HG02943 (cell line): Measurements from ENCODE around the gene LRRC1.

Source experiments
- ATAC-seq: cut with Tn5 transposase; IDR thresholded peaks from one replicate; pipeline ENCODE4 v1.9.1; 2021; ENCODE audit warnings: mild to moderate bottlenecking, low read depth, moderate library complexity; ENCODE audit not compliant: unreplicated experiment

The LRRC1 gene

DNA sequence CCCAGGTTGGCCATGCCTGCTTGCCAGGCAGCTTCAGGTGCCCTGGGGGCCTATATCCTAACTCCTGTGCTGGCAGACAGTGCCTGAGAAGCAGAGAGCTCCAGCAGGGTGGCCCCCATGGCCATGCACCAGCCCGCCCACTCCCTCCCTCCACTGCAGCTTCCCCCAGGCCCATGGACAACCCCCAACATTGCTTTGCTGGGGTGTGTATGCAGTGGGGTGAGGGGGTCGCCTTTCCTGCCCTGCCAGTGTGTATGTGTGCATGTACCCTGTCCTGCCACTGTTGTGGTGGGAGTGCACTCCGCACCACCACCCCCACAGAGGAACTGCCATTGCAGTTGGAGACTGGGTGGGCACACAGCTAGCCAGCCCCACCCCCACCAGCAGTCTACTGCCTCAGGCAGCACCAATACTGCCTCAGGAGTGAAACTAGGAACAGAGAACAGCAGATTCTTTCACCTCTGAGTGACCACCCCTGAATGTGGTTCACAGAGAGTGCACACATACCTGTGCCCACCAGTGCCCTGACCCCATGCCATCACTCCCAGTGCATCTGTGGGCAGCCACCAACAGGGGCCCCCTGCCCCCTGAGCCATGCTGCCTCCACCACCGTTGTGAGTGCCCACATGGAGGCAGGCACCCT, 151.1 kb downstream of the LRRC1 start:
- no peak for ATAC-seq

DNA sequence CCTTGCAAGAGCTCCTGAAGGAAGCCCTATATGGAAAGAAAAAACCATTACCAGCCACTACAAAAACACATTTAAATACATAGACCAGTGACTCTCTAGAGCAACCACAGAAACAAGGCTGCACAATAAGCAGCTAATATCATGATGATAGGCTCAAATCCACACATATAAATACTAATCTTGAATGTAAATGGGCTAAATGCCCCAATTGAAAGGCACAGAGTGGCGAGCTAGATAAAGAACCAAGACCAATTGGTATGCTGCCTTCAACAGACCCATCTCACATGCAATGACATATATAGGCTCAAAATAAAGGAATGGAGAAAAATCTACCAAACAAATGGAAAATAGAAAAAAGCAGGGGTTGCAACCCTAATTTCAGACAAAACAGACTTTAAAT, 153.0 kb downstream of the LRRC1 start:
- ATAC-seq, result no peak

- no peak for ATAC-seq
Measured at GRCh38 chr6:53951383-53951782, 156.6 kb downstream of the LRRC1 start.

GRCh38 chr6:53956068-53956711, 161.4 kb downstream of the LRRC1 start:
- peak; percentile 68 for ATAC-seq

GRCh38 chr6:53956804-53957203, 162.0 kb downstream of the LRRC1 start:
- no peak for ATAC-seq

GRCh38 chr6:53959717-53960116, 164.9 kb downstream of the LRRC1 start:
- no peak for ATAC-seq

DNA sequence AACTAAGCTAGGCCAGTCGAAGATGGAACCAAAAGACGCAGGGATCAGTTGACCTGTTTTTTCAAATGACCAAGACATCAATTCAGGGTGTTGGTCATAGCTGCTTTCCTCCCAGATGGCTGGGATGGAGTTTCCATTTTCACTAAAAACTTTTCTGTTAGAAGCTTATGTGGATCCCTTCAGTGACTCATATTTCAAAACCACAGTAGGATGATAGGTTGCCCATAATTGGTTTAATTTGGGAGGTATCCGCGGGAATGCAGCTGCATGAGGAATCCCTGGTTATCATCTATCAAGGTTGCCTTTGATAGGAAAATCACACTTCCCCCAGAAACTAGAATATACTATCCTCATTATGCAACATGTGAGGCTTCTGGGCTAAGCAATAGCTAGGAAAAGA, 165.5 kb downstream of the LRRC1 start:
- no peak for ATAC-seq

GRCh38 chr6:53961679-53962370, 167.0 kb downstream of the LRRC1 start:
- no peak for ATAC-seq

DNA sequence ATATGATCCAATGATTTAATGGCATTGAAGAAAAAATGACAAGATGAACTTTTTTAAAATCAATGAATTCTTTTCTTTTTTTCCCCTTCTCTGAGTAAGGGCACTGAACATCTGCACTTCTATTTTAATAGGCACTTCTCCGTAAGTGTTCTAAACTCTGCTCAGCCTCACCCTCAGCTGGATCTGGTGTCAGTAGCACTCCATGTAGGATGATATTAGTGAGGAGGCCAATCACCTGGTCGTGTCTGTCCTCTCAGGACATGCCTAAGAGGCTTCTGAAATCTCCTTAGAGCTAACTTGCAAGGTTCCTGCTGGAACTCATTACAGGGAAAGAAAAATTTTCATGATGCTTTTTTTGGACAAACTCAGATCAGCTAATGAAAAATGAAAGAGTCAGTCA, 167.8 kb downstream of the LRRC1 start:
- ATAC-seq, result no peak

DNA sequence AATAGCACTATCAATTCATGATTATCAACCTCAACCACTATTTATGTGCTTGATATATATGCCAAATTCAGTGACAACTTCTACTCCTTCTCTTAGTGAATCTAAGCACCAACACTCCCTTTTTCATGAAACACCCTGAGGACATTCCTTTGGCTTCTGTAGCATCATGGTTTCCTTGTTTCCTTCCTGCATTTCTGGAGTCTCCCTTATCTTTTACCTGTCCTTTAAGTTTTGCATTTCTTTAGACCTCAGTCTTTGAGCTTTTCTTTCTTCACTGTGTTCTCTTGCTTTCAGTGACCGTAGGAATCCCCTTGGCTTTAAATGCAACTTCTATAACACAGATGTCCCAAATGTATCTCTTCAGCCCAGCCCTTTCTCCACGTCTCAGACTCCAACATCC, 172.6 kb downstream of the LRRC1 start:
- no peak for ATAC-seq
